ENCODE measurements around the gene LUZP4.

GRCh38 chrX:115257711-115258110, 31.8 kb upstream of the LUZP4 start:
- no peak for TF ChIP-seq CTCF (IDR thresholded peaks at IDR 0.05)
- TF ChIP-seq POLR2AphosphoS5 (IDR thresholded peaks at IDR 0.05) = no peak
- TF ChIP-seq POLR2A (IDR thresholded peaks at IDR 0.05) = no peak
